HG02943 (cell line): ENCODE measurements around the gene DTNBP1.
"Not testable (repeated sequence)": the region's sequence is repeated elsewhere in the genome, so short reads cannot be mapped to it uniquely, and the experiment has no call there.

ENCODE experiments used
- ATAC-seq: cut with Tn5 transposase; IDR thresholded peaks from one replicate; pipeline ENCODE4 v1.9.1; 2021; ENCODE audit warnings: mild to moderate bottlenecking, low read depth, moderate library complexity; ENCODE audit not compliant: unreplicated experiment

The DTNBP1 gene

GRCh38 chr6:15562977-15563376 is 99.9 kb downstream of the DTNBP1 start:
- ATAC-seq, result no peak

GRCh38 chr6:15561447-15562199 is 101.2 kb downstream of the DTNBP1 start:
- ATAC-seq, result no peak

- no peak for ATAC-seq
Measured at GRCh38 chr6:15560713-15561112, 102.1 kb downstream of the DTNBP1 start.

- no peak for ATAC-seq
Measured at GRCh38 chr6:15557174-15557573, 105.7 kb downstream of the DTNBP1 start.

- ATAC-seq, result no peak
Measured at GRCh38 chr6:15556711-15557110, 106.1 kb downstream of the DTNBP1 start.

GRCh38 chr6:15555101-15556038 is 107.5 kb downstream of the DTNBP1 start:
- ATAC-seq, result no peak

- no peak for ATAC-seq
Measured at GRCh38 chr6:15554728-15555100, 108.1 kb downstream of the DTNBP1 start.

- no peak for ATAC-seq
Measured at GRCh38 chr6:15553736-15554294, 109.0 kb downstream of the DTNBP1 start.

- no peak for ATAC-seq
Measured at GRCh38 chr6:15553031-15553430, 109.8 kb downstream of the DTNBP1 start.

GRCh38 chr6:15551798-15552197 is 111.0 kb downstream of the DTNBP1 start:
- ATAC-seq, result no peak

GRCh38 chr6:15551262-15551661 is 111.6 kb downstream of the DTNBP1 start:
- no peak for ATAC-seq

GRCh38 chr6:15550546-15551123 is 112.2 kb downstream of the DTNBP1 start:
- no peak for ATAC-seq

- ATAC-seq, result no peak
Measured at GRCh38 chr6:15549371-15549770, 113.5 kb downstream of the DTNBP1 start.

GRCh38 chr6:15547400-15547799 is 115.4 kb downstream of the DTNBP1 start:
- no peak for ATAC-seq

GRCh38 chr6:15546591-15546990 is 116.2 kb downstream of the DTNBP1 start:
- ATAC-seq, result no peak

GRCh38 chr6:15544321-15544900 is 118.4 kb downstream of the DTNBP1 start:
- ATAC-seq, result no peak

- ATAC-seq, result not testable (repeated sequence)
Measured at GRCh38 chr6:15543332-15543917, 119.4 kb downstream of the DTNBP1 start.

GRCh38 chr6:15539722-15540270 is 123.0 kb downstream of the DTNBP1 start:
- ATAC-seq, result no peak

- no peak for ATAC-seq
Measured at GRCh38 chr6:15538766-15539495, 123.9 kb downstream of the DTNBP1 start.
